HepG2 (cell line): ENCODE data around the gene RIPOR3. TPM values are rescaled to one million over a fixed set of nuclear protein-coding genes. Genes with fewer than 3 reads are reported as not detected.
A peak's percentile ranks its signal among the peaks of the same experiment; 100 is the strongest.

Source experiments
- ATAC-seq: fragments of 200-7000 bp; cut with Tn5 transposase; 3 replicates; pipeline ENCODE4 v1.9.1; 2020; ENCODE audit warnings: mild to moderate bottlenecking, moderate library complexity
- BruUV-seq: library from RNA; stranded (reverse); fragments of 400-500 nt; replicated peaks from 2 replicates; lab custom pipeline; 2021; lab: Mats Ljungman, UMichigan
- CTCF ChIA-PET: fragments of 300-600 bp; formaldehyde crosslinking; extraction: SDS; loops from one replicate; lab custom pipeline; 2021; ENCODE audit warnings: low total read pairs, inconsistent platforms, low intra/inter-chr PET ratio; lab: Yijun Ruan, JAX
- POLR2A ChIA-PET: fragments of 350-600 bp; sonication (Branson Sonifier 250); formaldehyde crosslinking; loops from one replicate; lab custom pipeline; 2020; ENCODE audit warnings: antibody characterized with exemption, inconsistent platforms; lab: Yijun Ruan, JAX
- DNase-seq: peaks from one replicate; pipeline ENCODE4 v3.0.0-alpha.2; 2015; ENCODE audit warnings: low spot score
- FAIRE-seq: peaks from 3 replicates; lab custom pipeline; 2011; peaks lifted over from hg19 to GRCh38; lab: Jason Lieb, UNC
- H2AFZ ChIP-seq: one replicate; pipeline ENCODE4 v1.6.1; 2011; ENCODE audit warnings: low read length, inconsistent platforms
- H3K27ac ChIP-seq: fragments of 300-600 bp; 3 replicates; pipeline ENCODE4 v1.8.0; 2011; ENCODE audit warnings: mixed run types, mild to moderate bottlenecking, mixed read lengths, low read length, inconsistent platforms; ENCODE audit not compliant: insufficient read depth; ENCODE audit errors: extremely low read length
- H3K27me3 ChIP-seq, 2 experiments: fragments of 200-600 bp in 1 of 2; 2 replicates in 1 of 2; 3 replicates in 1 of 2; pipeline versions ENCODE4 v1.6.0 to v1.8.0; 2011; ENCODE audit warnings: low read length in 2 of 2, mild to moderate bottlenecking in 2 of 2, moderate library complexity in 2 of 2, inconsistent platforms in 1 of 2; ENCODE audit not compliant: insufficient read depth in 2 of 2, control insufficient read depth in 1 of 2
- H3K36me3 ChIP-seq, 2 experiments: fragments of 200-600 bp in 1 of 2; replicated peaks in 1 of 2; 2 replicates in 1 of 2; 3 replicates in 1 of 2; pipeline versions ENCODE4 v1.5.1 to v1.8.0; 2011; ENCODE audit warnings: low read length in 2 of 2, inconsistent platforms in 1 of 2; ENCODE audit not compliant: insufficient read depth in 2 of 2, control insufficient read depth in 1 of 2
- H3K4me1 ChIP-seq: 2 replicates; pipeline ENCODE4 v1.5.1; 2012; ENCODE audit warnings: low read length, inconsistent platforms; ENCODE audit not compliant: insufficient read depth
- H3K4me2 ChIP-seq: 2 replicates; pipeline ENCODE4 v1.6.0; 2011; ENCODE audit warnings: low read depth, low read length, inconsistent platforms
- H3K4me3 ChIP-seq, 3 experiments: fragments of 200-600 bp in 1 of 3; sonication (generic), shearing (Covaris generic) in 1 of 3; replicated peaks in 1 of 3; 2 replicates each; pipeline ENCODE4 v1.5.1; 2011 to 2016; ENCODE audit warnings: low read length in 3 of 3, inconsistent platforms in 2 of 3, low read depth in 2 of 3, mild to moderate bottlenecking in 2 of 3, control low read depth in 1 of 3, mixed read lengths in 1 of 3; ENCODE audit not compliant: insufficient read depth in 1 of 3
- H3K79me2 ChIP-seq: one replicate; pipeline ENCODE4 v1.6.1; 2011; ENCODE audit warnings: low read length, inconsistent platforms; ENCODE audit not compliant: insufficient read depth
- H3K9ac ChIP-seq: 2 replicates; pipeline ENCODE4 v1.6.0; 2011; ENCODE audit warnings: mild to moderate bottlenecking, low read depth, low read length, inconsistent platforms; ENCODE audit not compliant: insufficient read depth
- H3K9me3 ChIP-seq: 2 replicates; pipeline ENCODE4 v1.5.1; 2012; ENCODE audit warnings: mild to moderate bottlenecking, low read length
- H4K20me1 ChIP-seq: 2 replicates; pipeline ENCODE4 v1.6.0; 2011; ENCODE audit warnings: inconsistent platforms, mild to moderate bottlenecking, low read length, moderate library complexity; ENCODE audit not compliant: insufficient read depth
- E2F1 ChIP-seq: sonication (generic); formaldehyde crosslinking; IDR thresholded peaks from 2 replicates; pipeline ENCODE4 v1.5.0; 2020; ENCODE audit warnings: missing genetic modification reagents
- HOXA9 ChIP-seq: sonication (generic); formaldehyde crosslinking; IDR thresholded peaks from 2 replicates; pipeline ENCODE4 v1.8.1; 2022; ENCODE audit warnings: missing genetic modification reagents, mild to moderate bottlenecking, moderate library complexity, borderline replicate concordance
- IRX3 ChIP-seq: sonication (generic); formaldehyde crosslinking; IDR thresholded peaks from 2 replicates; pipeline ENCODE4 v1.8.1; 2023; ENCODE audit warnings: mild to moderate bottlenecking, low read depth, missing genetic modification reagents, borderline replicate concordance
- JARID2 ChIP-seq: sonication (generic); formaldehyde crosslinking; IDR thresholded peaks from 2 replicates; pipeline ENCODE4 v1.8.1; 2023; ENCODE audit warnings: missing genetic modification reagents, inconsistent platforms; ENCODE audit not compliant: insufficient replicate concordance
- NR2F6 ChIP-seq, 2 experiments: IDR thresholded peaks; 2 replicates each; pipeline ENCODE4 v1.6.1; 2016; ENCODE audit warnings: antibody characterized with exemption in 1 of 2, mild to moderate bottlenecking in 1 of 2
- POLR2AphosphoS2 ChIP-seq: IDR thresholded peaks from 2 replicates; pipeline ENCODE4 v1.6.1; 2011; ENCODE audit warnings: low read depth, low read length, improper control_type of control experiment
- SOX6 ChIP-seq, 2 experiments: fragments of 450-650 bp in 1 of 2; sonication (generic) in 1 of 2; formaldehyde crosslinking in 1 of 2; IDR thresholded peaks; 2 replicates each; pipeline versions ENCODE4 v1.4.0 to v1.6.1; 2017 to 2020; ENCODE audit warnings: antibody characterized with exemption in 1 of 2, mild to moderate bottlenecking in 1 of 2, missing genetic modification reagents in 1 of 2
- SP4 ChIP-seq: sonication (generic); formaldehyde crosslinking; IDR thresholded peaks from 2 replicates; pipeline ENCODE4 v1.8.1; 2023; ENCODE audit warnings: mild to moderate bottlenecking, missing genetic modification reagents
- YY1 ChIP-seq: IDR thresholded peaks from 2 replicates; pipeline ENCODE4 v1.6.1; 2011; ENCODE audit warnings: low read length, low read depth, moderate library complexity, mild to moderate bottlenecking; ENCODE audit not compliant: insufficient read depth, insufficient replicate concordance
- ZNF143 ChIP-seq: sonication (generic); formaldehyde crosslinking; IDR thresholded peaks from 2 replicates; pipeline ENCODE4 v1.4.0; 2020; ENCODE audit warnings: missing genetic modification reagents
- ZXDC ChIP-seq: sonication (generic); formaldehyde crosslinking; IDR thresholded peaks from 2 replicates; pipeline ENCODE4 v1.5.0; 2020; ENCODE audit warnings: mild to moderate bottlenecking, missing genetic modification reagents
- WGBS: methylation state at CpG from one replicate; pipeline ENCODE4 v1.1.6; 2017; ENCODE audit warnings: low lambda C conversion rate; 5-methylcytosine and 5-hydroxymethylcytosine counted together
- in situ Hi-C: cut with HindIII; loops from 2 replicates; pipeline ENCODE4 v1.10.0; 2017; ENCODE audit warnings: low pct_unique_long_range_greater_than_20kb; ENCODE audit not compliant: extremely low pct_ligation_motif_present
- intact Hi-C: fragments of 100-400 bp; cut with micrococcal nuclease; formaldehyde crosslinking; loops from one replicate; pipeline ENCODE4 v1.10.0; 2022; ENCODE audit not compliant: unreplicated experiment
- polyA plus RNA-seq, 8 experiments: library from polyadenylated mRNA; depleted of rRNA in 3 of 8; stranded (reverse) in 7 of 8; unstranded in 1 of 8; fragments of >200 nt; fragmentation: Illumina TruSeq in 4 of 8; extraction: Trizol in 4 of 8; gene quantifications; 2 replicates each; pipeline versions ENCODE4 v1.2.1 to v1.2.3, GENCODE V29; 2011 to 2016; ENCODE audit warnings: low read depth in 4 of 8, missing spikeins in 1 of 8, mixed read lengths in 1 of 8; ENCODE audit not compliant: insufficient read depth in 1 of 8
- total RNA-seq, 5 experiments: library from RNA; depleted of rRNA; stranded (reverse); fragments of >200 nt; fragmentation: Illumina TruSeq; extraction: Trizol; gene quantifications; 2 replicates each; pipeline ENCODE4 v1.2.3, GENCODE V29; 2016; ENCODE audit warnings: low read depth in 1 of 5

RIPOR3 gene
- total and polyA plus RNA-seq, 2 of the 13 experiments (the other 11 are each of a cell fraction or from before 2014, with no cell fraction given) = 0.18 TPM; not detected in 1

- H3K9me3 ChIP-seq = no peaks in the 10 kb centered on the region
- no peak overlapping the region for H3K9ac ChIP-seq
- in situ Hi-C loops (no loop called here), intact Hi-C loops (no loop called here)
- CTCF ChIA-PET = no interaction called here
- 80% methylated on average over 4 of the region's 4 CpGs for whole genome bisulfite sequencing
- no peak overlapping the region for H3K27ac ChIP-seq
- DNase-seq (no peak), FAIRE-seq (no peak), ATAC-seq (no peak)
- H3K27me3 ChIP-seq = no peaks in the 10 kb centered on the region
- no peaks in the 10 kb centered on the region for H4K20me1 ChIP-seq
- H3K4me3 ChIP-seq = no peak overlapping the region
- POLR2A ChIA-PET = interaction anchor here (0.7 kb wide), 1 partner anchor 25 kb away, joined by 3 read pairs; no protein-coding TSS in a partner anchor
- H3K79me2 ChIP-seq = no peaks in the 10 kb centered on the region
- no peak overlapping the region for H3K4me2 ChIP-seq
- peaks cover 28% of the 10 kb centered on the region for H3K4me1 ChIP-seq
- no peaks in the 10 kb centered on the region for H3K36me3 ChIP-seq
- TF ChIP-seq SP4 = 0 out of 2 replicates have a peak, but pooled peaks have one; percentile 26
- TF ChIP-seq HOXA9 = no peak
- no peak overlapping the region for H2AFZ ChIP-seq
- no TSS peak for BruUV-seq
Measured at GRCh38 chr20:50719328-50719727, 28.0 kb upstream of the RIPOR3 start.

GRCh38 chr20:50717974-50718761 lies 26.8 kb upstream of the RIPOR3 start:
- no peaks in the 10 kb centered on the region for H3K27me3 ChIP-seq
- POLR2A ChIA-PET = no interaction called here
- no peak overlapping the region for H2AFZ ChIP-seq
- in situ Hi-C loops (no loop called here), intact Hi-C loops (no loop called here)
- FAIRE-seq (peak; percentile 88), ATAC-seq (peak; percentile 61), DNase-seq (no peak)
- peaks cover 31% of the 10 kb centered on the region for H3K4me1 ChIP-seq
- H3K4me3 ChIP-seq = no peak overlapping the region
- no peak overlapping the region for H3K27ac ChIP-seq
- H3K9me3 ChIP-seq = no peaks in the 10 kb centered on the region
- H3K79me2 ChIP-seq = no peaks in the 10 kb centered on the region
- WGBS = 37% methylated on average over 13 of the region's 13 CpGs
- CTCF ChIA-PET = no interaction called here
- no peak overlapping the region for H3K9ac ChIP-seq
- H3K36me3 ChIP-seq = no peaks in the 10 kb centered on the region
- H4K20me1 ChIP-seq = no peaks in the 10 kb centered on the region
- no peak overlapping the region for H3K4me2 ChIP-seq
- BruUV-seq = no TSS peak
- TF ChIP-seq SOX6 (IDR thresholded peaks at IDR 0.05) = no peak
- no peak for TF ChIP-seq SOX6 (CRISPR knock-in tag; IDR thresholded peaks at IDR 0.05)
- TF ChIP-seq NR2F6 (IDR thresholded peaks at IDR 0.05) = no peak
- TF ChIP-seq NR2F6 (CRISPR knock-in tag; IDR thresholded peaks at IDR 0.05) = 0 out of 2 replicates have a peak, but pooled peaks have one; percentile 13
- no peak for TF ChIP-seq IRX3
- TF ChIP-seq ZNF143 (CRISPR knock-in tag) = peak; percentile 22; the same call in 1 of the 2 replicates
- no peak for TF ChIP-seq E2F1 (CRISPR knock-in tag)
- TF ChIP-seq ZXDC = no peak
- TF ChIP-seq POLR2AphosphoS2 = no peak
- TF ChIP-seq JARID2 = no peak
- TF ChIP-seq YY1 = no peak
